Measurements from ENCODE around the gene FGFR4.

- TF ChIP-seq EZH2 (IDR thresholded peaks at IDR 0.05; ENCODE audit: borderline replicate concordance, low read length) (no peak), CTCF (IDR thresholded peaks at IDR 0.05; ENCODE audit: low read length) (no peak)
Observed at GRCh38 chr5:177091232-177091631, 4.5 kb downstream of the FGFR4 start.
